Cerebellar cortex (tissue), 1 donor: Measurements from ENCODE around the gene C12orf57.
A peak's percentile ranks its signal among the peaks of the same experiment; 100 is the strongest.

Source experiments
- DNase-seq: peaks from one replicate; pipeline ENCODE4 v3.0.0-alpha.2; 2015; ENCODE audit warnings: low spot score

C12orf57 gene

DNA sequence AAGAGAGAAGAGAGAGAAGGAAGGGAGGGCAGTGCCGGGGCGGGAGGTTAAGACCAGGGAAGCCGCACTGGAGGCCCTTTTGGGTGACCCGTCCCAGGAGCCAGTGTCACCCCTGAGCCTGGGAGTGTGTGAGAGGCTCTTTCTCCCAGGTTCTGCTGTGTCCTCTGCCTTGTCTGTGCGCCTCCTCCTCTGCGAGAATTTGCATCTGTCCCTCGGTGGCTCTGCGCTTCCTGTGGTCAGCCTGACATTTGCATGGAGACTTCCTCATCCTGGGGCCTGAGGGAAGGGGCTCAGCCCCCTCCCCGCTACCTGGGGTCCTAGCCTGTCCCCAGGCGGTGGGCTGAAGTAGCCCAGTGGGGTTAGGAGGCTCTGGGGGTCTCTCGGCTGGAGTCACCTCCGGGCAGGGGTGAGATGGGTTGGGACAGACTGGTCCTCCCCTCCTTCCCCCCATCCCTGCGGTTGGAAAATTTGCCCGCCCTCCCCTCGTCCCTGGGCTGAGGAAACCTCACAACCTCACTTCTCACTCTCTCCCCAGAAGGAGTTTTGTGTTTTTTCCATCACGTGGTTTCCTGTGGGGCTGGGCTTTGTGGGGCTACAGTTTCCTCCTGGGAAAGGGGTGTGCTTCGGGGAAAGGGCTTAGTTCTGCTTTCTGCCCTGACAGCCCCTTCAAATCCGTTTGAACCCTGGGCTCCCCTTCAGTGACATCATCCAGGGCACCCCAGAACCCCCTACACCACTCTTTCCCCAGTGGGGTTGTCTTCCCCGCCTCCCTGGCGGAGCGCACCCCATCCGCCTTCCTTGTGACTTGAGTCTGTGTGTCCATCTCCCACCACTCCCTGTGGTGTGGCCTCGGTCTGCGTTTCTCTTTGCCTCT, 9.9 kb downstream of the C12orf57 start:
- no peak for DNase-seq

DNA sequence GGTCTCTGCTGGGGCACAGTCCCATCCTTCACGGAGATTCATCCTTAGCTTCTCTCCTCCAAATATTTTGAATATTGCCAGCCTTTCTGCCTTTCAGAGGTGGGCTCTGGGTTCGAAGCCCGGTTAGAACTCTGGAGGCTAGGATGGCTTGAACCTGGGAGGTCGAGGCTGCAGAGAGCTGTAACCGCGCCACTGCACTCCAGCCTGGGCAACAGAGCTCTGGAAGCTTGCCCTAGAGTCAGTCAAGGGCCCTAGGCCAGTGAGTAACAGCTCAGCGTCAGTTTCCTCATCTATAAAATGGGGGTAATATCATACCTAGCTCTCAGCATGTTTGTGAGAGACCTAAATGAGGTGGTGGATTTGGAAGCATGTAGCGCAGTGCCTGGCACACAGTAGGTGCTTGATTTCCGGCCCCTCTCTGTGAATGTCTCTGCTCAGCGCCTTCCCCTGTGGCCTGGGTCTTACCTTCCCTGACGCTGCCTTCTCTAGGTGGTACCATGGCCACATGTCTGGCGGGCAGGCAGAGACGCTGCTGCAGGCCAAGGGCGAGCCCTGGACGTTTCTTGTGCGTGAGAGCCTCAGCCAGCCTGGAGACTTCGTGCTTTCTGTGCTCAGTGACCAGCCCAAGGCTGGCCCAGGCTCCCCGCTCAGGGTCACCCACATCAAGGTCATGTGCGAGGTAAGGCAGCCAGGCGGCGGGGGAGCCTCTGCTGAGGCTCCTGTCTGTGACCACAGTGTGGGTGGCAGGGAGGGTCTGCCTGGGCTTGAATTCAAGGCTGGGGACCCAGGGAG, 10.7 kb downstream of the C12orf57 start:
- no peak for DNase-seq

DNA sequence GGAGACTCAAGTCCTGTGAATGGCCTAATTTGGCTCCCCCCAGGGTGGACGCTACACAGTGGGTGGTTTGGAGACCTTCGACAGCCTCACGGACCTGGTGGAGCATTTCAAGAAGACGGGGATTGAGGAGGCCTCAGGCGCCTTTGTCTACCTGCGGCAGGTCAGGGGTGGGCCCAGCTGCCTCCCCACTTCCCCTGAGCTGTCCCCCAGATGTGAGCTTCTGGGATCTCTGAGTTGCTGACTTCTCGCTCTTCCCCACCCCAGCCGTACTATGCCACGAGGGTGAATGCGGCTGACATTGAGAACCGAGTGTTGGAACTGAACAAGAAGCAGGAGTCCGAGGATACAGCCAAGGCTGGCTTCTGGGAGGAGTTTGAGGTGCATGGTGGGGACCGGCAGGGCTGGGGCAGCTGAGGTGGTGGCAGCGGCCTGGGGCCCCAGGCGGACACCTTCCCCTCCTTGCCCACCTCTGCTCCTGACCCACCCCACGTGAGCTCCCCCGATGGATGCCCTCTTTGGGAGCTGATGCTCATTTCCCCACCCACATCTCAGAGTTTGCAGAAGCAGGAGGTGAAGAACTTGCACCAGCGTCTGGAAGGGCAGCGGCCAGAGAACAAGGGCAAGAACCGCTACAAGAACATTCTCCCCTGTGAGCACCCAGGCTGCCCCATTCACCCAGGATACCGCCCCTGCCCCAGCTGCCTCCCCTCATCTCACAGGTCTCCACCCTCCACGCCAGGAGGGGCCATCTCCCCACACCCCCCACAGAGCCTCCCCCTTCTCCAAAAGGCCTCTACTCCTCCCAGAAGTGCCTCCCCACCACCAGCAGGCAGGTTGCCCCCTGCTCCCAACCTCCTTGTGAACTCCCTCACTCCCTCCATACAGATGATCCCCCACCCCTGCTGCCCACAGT, 11.5 kb downstream of the C12orf57 start:
- DNase-seq: no peak

DNA sequence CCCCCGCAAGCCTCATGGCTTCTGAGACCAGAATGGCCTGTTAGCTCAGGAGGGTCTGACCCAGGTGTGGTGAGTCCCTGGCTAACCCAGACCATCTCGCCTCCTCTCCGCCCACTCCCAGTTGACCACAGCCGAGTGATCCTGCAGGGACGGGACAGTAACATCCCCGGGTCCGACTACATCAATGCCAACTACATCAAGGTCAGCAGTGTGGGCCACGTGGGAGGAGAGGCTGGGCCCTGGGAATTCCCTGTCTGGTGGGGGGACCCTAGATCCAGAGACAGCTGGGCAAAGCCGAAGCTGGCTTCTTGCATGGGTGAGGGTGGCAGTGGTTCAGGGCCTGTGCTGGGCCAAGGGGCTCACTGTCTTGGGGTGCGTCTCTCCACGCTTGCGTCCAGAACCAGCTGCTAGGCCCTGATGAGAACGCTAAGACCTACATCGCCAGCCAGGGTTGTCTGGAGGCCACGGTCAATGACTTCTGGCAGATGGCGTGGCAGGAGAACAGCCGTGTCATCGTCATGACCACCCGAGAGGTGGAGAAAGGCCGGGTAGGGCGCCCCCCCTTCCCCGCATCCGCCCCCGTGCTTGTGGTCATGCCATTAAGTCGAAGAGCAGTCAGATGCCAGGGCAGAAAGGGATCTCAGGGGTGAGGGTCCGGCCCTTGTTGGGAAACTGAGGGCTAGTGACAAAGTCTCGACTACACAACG, 12.4 kb downstream of the C12orf57 start:
- no peak for DNase-seq

- no peak for DNase-seq
These were observed 13.4 kb downstream of the C12orf57 start for GRCh38 chr12:6957151-6957701.

GRCh38 chr12:6957741-6958608, 14.2 kb downstream of the C12orf57 start:
- no peak for DNase-seq

DNA sequence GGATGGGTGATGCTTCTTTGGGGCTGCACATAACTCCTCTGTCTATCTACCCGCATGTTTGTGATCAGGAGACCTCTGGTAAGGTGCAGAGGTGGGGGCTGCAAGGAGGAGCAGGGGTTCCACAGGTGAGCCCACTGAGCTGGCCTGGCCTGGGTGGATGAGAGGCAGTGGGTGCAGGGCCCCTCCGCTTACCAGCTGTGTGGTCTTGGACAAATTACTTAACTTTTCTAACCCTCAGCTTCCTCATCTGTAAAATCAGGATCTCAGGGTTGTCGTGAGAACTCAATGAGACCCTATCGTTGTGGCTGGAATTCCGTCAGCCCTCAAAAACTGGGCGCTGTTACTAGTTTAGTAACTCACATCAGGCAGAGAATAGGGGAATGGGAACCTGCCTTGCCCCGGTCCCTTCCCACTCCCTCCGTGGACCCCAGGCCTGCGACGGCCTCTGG, 14.8 kb downstream of the C12orf57 start:
- no peak for DNase-seq

GRCh38 chr12:6959058-6959804, 15.4 kb downstream of the C12orf57 start:
- DNase-seq: no peak

DNA sequence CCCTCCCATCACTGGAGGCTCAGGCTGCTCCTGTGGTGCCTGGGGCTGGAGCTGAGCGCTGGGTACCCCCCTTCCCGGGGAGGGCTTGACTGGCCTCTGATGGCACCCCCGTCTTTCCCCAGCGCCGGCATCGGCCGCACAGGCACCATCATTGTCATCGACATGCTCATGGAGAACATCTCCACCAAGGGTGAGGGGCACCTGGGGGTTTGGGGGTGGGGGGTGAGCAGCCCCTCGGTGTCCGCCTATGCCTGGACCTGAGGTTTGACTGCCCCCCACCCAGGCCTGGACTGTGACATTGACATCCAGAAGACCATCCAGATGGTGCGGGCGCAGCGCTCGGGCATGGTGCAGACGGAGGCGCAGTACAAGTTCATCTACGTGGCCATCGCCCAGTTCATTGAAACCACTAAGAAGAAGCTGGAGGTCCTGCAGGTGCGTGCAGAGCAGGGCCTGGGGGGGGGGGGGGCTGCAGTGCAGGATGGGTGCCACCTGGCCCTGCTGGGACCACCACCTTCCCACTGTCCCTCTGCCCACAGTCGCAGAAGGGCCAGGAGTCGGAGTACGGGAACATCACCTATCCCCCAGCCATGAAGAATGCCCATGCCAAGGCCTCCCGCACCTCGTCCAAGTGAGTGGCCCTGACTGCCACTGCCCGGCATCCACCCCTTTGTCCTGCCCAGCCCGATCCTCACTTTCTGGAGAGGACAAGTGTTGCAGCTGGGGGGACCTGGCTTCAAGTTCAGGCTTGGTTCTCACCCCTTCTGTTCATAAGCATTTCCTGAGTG, 16.2 kb downstream of the C12orf57 start:
- no peak for DNase-seq

GRCh38 chr12:6960593-6961277, 16.9 kb downstream of the C12orf57 start:
- no peak for DNase-seq

- no peak for DNase-seq
These were observed 17.5 kb downstream of the C12orf57 start for GRCh38 chr12:6961278-6961694.

- peak; percentile 60 for DNase-seq
These were observed 18.0 kb downstream of the C12orf57 start for GRCh38 chr12:6961695-6962284.

DNA sequence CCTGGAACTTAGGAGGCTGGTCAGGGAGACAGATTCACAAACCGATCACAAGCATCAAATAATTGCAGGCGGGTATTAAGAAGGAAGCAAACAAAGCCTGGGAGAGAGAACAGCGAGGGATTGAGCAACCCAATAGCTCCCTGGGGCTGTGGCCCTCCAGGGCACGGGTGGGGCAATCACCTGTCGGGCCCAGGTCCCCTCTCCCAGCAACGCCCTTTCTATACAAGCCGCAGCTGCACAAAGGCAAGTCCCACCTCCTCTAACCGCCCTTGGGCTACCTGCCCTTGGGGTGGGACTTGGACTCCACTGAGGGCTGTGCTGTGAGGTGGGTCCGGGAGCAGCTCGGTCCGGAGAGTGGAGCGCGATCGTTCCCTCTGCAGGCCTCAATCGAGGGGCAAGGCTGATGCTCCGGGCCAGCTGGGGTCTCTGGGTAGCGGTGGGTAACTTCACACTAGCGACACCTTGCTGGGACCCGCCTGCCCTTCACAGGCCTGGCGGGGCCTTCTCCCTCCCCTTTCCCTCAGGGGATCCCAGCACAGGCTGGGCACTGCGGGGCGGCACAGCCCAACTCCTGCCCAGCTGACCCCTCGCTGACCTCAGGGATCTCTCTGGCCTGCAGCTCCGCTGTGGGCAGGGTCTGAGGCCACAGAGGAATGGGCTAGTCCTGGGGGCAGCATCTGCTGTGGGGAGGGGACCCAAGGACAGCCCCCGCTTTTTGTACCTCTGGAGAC, 18.6 kb downstream of the C12orf57 start:
- DNase-seq: no peak

DNA sequence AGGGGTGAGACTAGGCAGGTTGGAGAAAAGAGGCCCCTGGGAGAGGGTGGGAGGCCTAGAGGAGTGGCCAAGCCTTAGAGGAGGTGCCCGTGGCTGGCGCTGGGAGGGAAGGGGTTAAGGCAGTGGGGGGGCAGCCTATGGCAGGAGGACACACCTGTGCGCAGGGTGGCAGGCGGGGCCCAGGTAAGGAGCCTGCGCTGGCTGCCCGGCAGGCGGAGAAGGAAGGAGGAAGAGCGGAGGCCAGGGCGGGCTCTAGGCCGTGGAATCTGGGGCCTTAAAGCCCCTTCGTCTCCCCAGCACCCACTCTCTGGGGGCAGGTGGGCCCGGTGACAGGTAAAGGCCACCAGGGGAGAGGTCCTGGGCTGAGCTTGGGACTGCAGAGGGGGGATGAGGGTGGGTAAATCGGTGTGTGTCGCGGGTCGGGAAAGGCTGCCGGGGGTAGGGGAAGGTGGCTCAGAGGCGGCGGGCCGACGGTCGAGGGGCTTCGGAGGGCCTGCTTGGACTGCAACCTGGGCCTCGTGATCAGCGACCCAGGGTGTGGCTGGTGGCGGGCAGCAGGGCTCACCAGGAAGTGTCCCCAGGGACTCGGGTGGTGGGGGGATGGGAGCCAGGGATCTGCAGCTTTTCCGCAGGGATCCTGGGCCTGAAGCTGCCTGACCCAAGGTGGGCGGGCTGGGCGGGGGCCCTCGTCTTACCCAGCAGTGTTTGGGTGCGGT, 19.4 kb downstream of the C12orf57 start:
- DNase-seq: no peak

DNA sequence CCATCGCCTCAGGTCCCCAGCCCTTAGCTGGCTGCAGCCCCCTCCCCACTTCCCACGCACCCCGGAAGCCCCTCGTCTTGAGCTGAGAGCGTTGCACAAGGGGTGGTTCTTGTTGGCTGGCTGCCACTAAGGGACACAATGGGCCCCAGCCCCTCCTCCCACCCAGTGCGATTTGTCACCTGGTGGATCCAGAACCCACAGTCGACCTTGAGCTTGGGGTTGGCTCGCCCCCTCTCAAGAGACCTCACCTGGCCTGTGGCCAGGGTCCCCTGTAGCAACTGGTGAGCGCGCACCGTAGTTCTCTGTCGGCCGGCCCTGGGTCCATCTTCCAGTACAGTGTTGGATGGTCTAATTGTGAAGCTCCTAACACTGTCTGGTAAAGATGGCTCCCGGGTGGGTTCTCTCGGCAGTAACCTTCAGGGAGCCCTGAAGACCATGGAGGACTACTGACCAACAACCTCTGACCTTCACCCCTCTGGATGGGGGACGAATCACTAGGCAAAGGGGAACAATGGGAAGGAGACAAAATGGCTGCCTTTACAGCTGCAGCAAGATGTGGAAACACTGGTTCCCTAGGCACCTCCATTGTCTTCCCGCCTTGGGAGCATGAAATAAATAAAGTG, 20.1 kb downstream of the C12orf57 start:
- no peak for DNase-seq

DNA sequence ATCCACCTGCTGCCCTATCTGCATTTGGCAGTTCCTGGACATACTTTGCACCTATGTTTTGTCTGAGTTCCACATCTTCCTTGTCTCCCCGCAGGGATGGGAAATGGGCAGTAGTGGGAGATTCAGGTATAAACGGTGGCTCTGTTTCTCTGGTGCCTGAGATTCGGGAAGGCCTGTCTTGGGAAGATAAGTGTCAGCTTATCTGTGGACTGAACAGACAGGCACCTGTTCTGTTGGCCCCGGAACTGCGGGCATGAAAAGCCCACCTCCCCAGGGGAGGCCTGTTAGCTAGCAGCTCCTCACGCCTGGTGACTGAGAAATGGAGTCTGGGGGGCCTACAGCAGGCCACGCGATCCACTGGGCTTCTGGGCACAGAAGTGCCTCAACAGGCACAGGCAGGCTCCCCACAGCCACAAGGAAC, 20.8 kb downstream of the C12orf57 start:
- no peak for DNase-seq
